PFSK-1 (cell line): Measurements from ENCODE around the gene KCNIP4.

Source experiments
- FOXP2 ChIP-seq: optimal IDR thresholded peaks from 2 replicates; pipeline ENCODE3; 2011; ENCODE audit warnings: borderline replicate concordance, control low read depth, inconsistent platforms; ENCODE audit not compliant: insufficient read depth; ENCODE audit errors: extremely low read length, extremely low read depth
- POLR2AphosphoS5 ChIP-seq: IDR thresholded peaks from 2 replicates; pipeline ENCODE4 v1.6.1; 2012; ENCODE audit warnings: low read depth, mild to moderate bottlenecking, control low read depth, low read length, moderate library complexity
- SIN3A ChIP-seq: IDR thresholded peaks from 2 replicates; pipeline ENCODE4 v1.6.1; 2012; ENCODE audit warnings: mild to moderate bottlenecking, low read length, moderate library complexity, borderline replicate concordance; ENCODE audit not compliant: insufficient read depth
- TAF1 ChIP-seq: IDR thresholded peaks from 2 replicates; pipeline ENCODE4 v1.6.1; 2012; ENCODE audit warnings: low read length, control low read depth, borderline replicate concordance; ENCODE audit not compliant: insufficient read depth
- TF ChIP-seq, protein P1 (sequence below), 2 experiments: IDR thresholded peaks; 2 replicates each; pipeline versions ENCODE4 v1.6.1 to v1.8.0; 2011 to 2012; ENCODE audit warnings: low read depth in 2 of 2, low read length in 2 of 2, control low read depth in 1 of 2, inconsistent platforms in 1 of 2, mild to moderate bottlenecking in 1 of 2, moderate library complexity in 1 of 2; ENCODE audit not compliant: insufficient read depth in 1 of 2

The KCNIP4 gene

DNA sequence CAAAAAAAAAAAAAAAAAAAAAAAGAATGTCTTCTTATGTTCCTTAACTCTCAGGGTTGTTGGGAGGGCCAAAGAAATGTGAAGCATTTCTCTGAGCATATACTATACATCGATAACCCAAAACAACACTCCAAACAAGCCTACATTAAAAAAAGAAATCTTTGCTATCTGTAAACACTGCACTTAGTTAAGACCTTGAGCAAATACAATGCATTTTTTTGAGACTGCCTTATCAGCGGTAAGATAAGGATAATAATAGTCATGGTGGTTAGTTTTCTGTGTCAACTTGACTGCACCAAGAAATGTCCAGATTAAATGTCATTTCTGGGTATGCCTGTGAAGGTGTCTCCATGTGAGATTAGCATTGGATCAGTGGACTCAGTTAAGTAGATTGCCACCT is 706.4 kb downstream of the KCNIP4 start:
- TF ChIP-seq POLR2AphosphoS5 (no peak), TAF1 (no peak), SIN3A (no peak), FOXP2 (no peak)
- TF ChIP-seq, protein P1, sequence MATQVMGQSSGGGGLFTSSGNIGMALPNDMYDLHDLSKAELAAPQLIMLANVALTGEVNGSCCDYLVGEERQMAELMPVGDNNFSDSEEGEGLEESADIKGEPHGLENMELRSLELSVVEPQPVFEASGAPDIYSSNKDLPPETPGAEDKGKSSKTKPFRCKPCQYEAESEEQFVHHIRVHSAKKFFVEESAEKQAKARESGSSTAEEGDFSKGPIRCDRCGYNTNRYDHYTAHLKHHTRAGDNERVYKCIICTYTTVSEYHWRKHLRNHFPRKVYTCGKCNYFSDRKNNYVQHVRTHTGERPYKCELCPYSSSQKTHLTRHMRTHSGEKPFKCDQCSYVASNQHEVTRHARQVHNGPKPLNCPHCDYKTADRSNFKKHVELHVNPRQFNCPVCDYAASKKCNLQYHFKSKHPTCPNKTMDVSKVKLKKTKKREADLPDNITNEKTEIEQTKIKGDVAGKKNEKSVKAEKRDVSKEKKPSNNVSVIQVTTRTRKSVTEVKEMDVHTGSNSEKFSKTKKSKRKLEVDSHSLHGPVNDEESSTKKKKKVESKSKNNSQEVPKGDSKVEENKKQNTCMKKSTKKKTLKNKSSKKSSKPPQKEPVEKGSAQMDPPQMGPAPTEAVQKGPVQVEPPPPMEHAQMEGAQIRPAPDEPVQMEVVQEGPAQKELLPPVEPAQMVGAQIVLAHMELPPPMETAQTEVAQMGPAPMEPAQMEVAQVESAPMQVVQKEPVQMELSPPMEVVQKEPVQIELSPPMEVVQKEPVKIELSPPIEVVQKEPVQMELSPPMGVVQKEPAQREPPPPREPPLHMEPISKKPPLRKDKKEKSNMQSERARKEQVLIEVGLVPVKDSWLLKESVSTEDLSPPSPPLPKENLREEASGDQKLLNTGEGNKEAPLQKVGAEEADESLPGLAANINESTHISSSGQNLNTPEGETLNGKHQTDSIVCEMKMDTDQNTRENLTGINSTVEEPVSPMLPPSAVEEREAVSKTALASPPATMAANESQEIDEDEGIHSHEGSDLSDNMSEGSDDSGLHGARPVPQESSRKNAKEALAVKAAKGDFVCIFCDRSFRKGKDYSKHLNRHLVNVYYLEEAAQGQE (IDR thresholded peaks at IDR 0.05; ENCODE audit: insufficient read depth in 1 of 2, low read depth in 2 of 2, low read length in 2 of 2), result no peak

DNA sequence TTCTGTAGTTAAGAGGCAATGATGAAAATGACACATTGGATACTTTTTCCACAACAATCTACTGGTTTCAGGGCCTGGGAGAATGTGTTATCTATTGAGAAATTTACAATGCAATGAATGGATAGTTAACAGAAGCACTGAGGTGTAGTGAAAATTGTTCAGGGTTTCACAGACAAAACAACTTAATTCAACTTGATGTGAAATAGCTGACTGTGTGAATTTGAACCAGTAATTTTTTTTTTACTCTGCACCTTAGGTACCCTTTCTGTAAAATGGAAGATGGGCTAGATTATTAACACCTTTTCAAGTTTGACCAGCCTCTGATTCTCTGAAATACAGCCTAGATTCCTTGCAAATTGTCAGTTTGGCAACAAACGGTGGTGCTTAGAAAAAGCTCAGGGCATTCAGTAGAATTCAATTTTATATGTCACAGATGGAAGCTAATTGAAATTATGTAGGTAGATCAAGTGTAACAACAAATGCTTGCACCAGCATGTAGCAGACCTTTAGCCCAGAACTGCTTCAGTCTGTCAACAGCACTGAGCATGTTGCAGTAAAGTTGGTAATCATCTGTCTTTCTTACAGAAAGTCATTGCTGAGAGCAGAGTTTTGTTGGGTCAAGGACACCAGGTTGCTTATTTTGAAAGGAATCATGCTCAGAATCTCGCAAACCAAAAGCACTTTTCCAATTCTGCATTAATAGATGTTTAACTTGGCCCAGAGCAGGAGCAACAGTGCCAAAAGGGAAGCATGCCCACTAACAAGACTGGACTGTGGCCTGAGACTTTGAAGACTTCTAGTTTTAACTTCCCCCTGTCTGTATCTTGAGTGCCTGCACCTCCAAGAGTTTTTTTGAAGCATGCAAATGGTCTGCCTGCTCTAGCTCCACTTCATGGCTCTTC is 721.7 kb downstream of the KCNIP4 start:
- TF ChIP-seq POLR2AphosphoS5 (no peak), SIN3A (no peak), FOXP2 (no peak), TAF1 (no peak)
- TF ChIP-seq, protein P1 (IDR thresholded peaks at IDR 0.05; ENCODE audit: insufficient read depth in 1 of 2, low read depth in 2 of 2, low read length in 2 of 2), result no peak

DNA sequence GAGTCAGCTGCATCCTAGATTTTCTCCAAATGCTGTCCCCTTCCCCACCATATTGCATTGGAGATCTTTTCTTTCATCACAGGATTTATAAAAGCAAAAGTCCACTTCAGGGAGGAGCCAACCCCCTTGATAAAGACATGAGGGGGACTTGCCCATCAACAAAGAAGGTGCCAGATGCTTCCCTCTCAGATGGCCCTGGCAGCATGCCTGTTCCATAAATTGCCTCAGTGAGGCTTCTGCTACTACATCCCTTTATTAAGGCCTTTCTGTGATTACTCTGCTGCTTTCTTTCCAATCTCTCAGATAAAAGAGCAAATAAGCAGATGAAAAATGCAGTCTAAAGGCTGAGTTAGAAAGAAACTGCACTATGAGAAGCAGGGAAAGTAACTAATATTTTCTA is 736.7 kb downstream of the KCNIP4 start:
- TF ChIP-seq FOXP2 (no peak), POLR2AphosphoS5 (no peak), SIN3A (no peak), TAF1 (no peak)

DNA sequence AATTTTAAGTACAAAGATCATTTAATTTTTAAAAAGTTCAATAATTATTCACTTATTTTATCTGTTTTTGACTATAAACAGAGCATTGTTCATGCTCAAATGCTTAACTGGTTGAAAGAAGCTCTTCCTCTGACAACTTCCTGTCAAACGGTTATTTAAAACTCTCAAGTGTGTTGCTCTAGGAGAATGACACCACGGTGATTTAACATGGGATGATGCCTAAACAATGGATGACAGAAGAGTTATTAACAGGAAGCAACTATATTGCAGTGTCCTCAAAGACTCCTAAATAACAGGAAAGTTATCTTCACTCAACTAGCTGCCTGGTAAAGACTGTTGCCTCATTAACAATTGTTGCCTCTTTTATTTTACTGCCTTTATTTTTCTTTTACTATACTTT is 738.7 kb downstream of the KCNIP4 start:
- TF ChIP-seq FOXP2, result no peak
- TF ChIP-seq TAF1, result no peak
- TF ChIP-seq SIN3A, result no peak
- no peak for TF ChIP-seq POLR2AphosphoS5
- TF ChIP-seq, protein P1 (IDR thresholded peaks at IDR 0.05; ENCODE audit: insufficient read depth in 1 of 2, low read depth in 2 of 2, low read length in 2 of 2), result no peak

DNA sequence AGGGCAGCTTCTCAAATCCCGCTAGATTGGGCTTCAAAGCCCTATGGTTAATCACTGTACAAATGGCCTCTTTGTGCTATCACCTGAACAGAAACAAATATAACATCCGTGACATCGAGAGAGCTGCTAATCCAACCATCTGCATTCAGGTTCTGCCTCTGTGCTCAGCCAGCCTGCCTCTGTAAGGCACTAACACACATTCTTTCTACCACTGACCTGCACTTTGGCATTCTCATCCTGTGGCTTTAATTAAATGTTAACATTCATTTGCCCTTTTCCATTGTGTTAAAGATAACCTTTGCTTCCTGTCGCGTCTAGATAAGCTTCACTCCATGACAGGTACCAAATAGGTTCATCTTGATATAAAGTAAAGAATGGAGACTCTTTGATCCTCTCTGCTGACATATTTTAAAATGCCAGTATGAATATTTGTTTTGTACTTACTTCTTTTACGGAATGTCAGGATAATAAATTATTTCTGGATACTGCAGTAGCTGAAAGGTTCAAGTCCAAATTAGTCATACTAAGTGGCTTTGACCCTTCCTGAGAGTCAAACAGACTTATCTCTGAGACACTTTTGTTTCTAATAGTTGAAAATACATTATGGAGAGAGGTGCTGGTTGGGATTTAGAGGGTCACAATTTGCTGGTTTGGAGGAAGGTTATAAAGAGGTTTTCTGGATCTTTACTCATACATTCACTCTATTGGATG is 742.6 kb downstream of the KCNIP4 start:
- TF ChIP-seq, protein P1 (IDR thresholded peaks at IDR 0.05; ENCODE audit: insufficient read depth in 1 of 2, low read depth in 2 of 2, low read length in 2 of 2), result no peak
- no peak for TF ChIP-seq SIN3A
- no peak for TF ChIP-seq TAF1
- no peak for TF ChIP-seq FOXP2
- no peak for TF ChIP-seq POLR2AphosphoS5
